BJ (cell line): ENCODE results near the gene CTIF. TPM values are rescaled to one million over a fixed set of nuclear protein-coding genes. Genes with fewer than 3 reads are reported as not detected.
"Not testable (repeated sequence)": the region's sequence is repeated elsewhere in the genome, so short reads cannot be mapped to it uniquely, and the experiment has no call there.

ENCODE experiments used
- CTCF ChIA-PET: fragments of 350-600 bp; formaldehyde crosslinking; extraction: SDS; loops from one replicate; lab custom pipeline; 2021; ENCODE audit warnings: antibody characterized with exemption, inconsistent platforms; lab: Yijun Ruan, JAX
- POLR2A ChIA-PET: fragments of 300-600 bp; sonication (Branson Sonifier 250); formaldehyde crosslinking; extraction: SDS; loops from one replicate; lab custom pipeline; 2021; ENCODE audit warnings: antibody characterized with exemption; lab: Charles Lee
- DNase-seq: peaks from one replicate; pipeline ENCODE4 v3.0.0-alpha.2; 2011; ENCODE audit warnings: low read depth
- H3K27me3 ChIP-seq: 2 replicates; pipeline ENCODE4 v1.6.0; 2011; ENCODE audit warnings: low read length; ENCODE audit not compliant: control insufficient read depth, insufficient read depth
- H3K36me3 ChIP-seq: 2 replicates; pipeline ENCODE4 v1.5.1; 2011; ENCODE audit warnings: low read length; ENCODE audit not compliant: control insufficient read depth, insufficient read depth
- H3K4me3 ChIP-seq: 2 replicates; pipeline ENCODE4 v1.5.1; 2011; ENCODE audit warnings: low read depth, mild to moderate bottlenecking, control low read depth, low read length
- CTCF ChIP-seq: IDR thresholded peaks from 2 replicates; pipeline ENCODE4 v1.5.1; 2011; ENCODE audit warnings: low read depth, mild to moderate bottlenecking, control low read depth, inconsistent platforms, low read length, moderate library complexity; ENCODE audit not compliant: insufficient read depth
- polyA plus RNA-seq: library from polyadenylated mRNA; depleted of rRNA; stranded (reverse); fragments of >200 nt; gene quantifications from 2 replicates; pipeline ENCODE4 v1.2.3, GENCODE V29; 2011

Gene CTIF
- polyA plus RNA-seq, 1 experiment: 105 TPM

GRCh38 chr18:48497863-48498262, 41.0 kb upstream of the CTIF start:
- Histone ChIP-seq H3K36me3 (no peaks in the 10 kb centered on the region), H3K27me3 (no peaks in the 10 kb centered on the region), H3K4me3 (no peak overlapping the region)
- ChIA-PET POLR2A (no interaction called here), CTCF (no interaction called here)
- TF ChIP-seq CTCF: no peak
- DNase-seq: no peak

- H3K36me3 ChIP-seq: no peaks in the 10 kb centered on the region
- ChIA-PET POLR2A (no interaction called here), CTCF (no interaction called here)
- DNase-seq: no peak
- no peak overlapping the region for H3K4me3 ChIP-seq
- no peaks in the 10 kb centered on the region for H3K27me3 ChIP-seq
- TF ChIP-seq CTCF: no peak
Observed at GRCh38 chr18:48500517-48500916, 38.3 kb upstream of the CTIF start.

- Histone ChIP-seq H3K36me3 (no peaks in the 10 kb centered on the region), H3K4me3 (no peak overlapping the region), H3K27me3 (no peaks in the 10 kb centered on the region)
- CTCF ChIA-PET: interaction anchor here (1.1 kb wide), 1 partner anchor 33 kb away, joined by 3 read pairs; no protein-coding TSS in a partner anchor
- POLR2A ChIA-PET: no interaction called here
- no peak for DNase-seq
- TF ChIP-seq CTCF: no peak
Observed at GRCh38 chr18:48502906-48503305, 35.9 kb upstream of the CTIF start.

- POLR2A ChIA-PET: no interaction called here
- CTCF ChIA-PET: interaction anchor here (0.7 to 1.3 kb wide), 2 partner anchors 8 to 30 kb away, joined by 3 read pairs; no protein-coding TSS in a partner anchor
- DNase-seq: no peak
Observed at GRCh38 chr18:48504819-48505218, 34.0 kb upstream of the CTIF start.

GRCh38 chr18:48506983-48507568, 31.8 kb upstream of the CTIF start:
- DNase-seq, H3K4me3 ChIP-seq, CTCF ChIA-PET, H3K27me3 ChIP-seq, H3K36me3 ChIP-seq, POLR2A ChIA-PET: not testable (repeated sequence)

More at GRCh38 chr18:48504819-48505218, 34.0 kb upstream of the CTIF start:
- no peak overlapping the region for H3K4me3 ChIP-seq
- no peaks in the 10 kb centered on the region for H3K27me3 ChIP-seq
- TF ChIP-seq CTCF: no peak
- H3K36me3 ChIP-seq: no peaks in the 10 kb centered on the region

- DNase-seq, POLR2A ChIA-PET, H3K36me3 ChIP-seq, H3K4me3 ChIP-seq, H3K27me3 ChIP-seq: not testable (repeated sequence)
- CTCF ChIA-PET: interaction anchor here (1.5 kb wide), 1 partner anchor 8 kb away, joined by 3 read pairs; no protein-coding TSS in a partner anchor
Observed at GRCh38 chr18:48512498-48512897, 26.3 kb upstream of the CTIF start.
